Measurements from ENCODE around the gene PRKCQ. TPM values are rescaled to one million over a fixed set of nuclear protein-coding genes. Genes with fewer than 3 reads are reported as not detected.

The PRKCQ gene
- total and polyA plus RNA-seq, 2 of the 4 experiments (the other 2 are of a cell fraction): under 0.01 to 0.03 TPM

- in situ Hi-C loops (cut with MboI; ENCODE audit: low sequenced_read_pairs): no loop called here
- Histone ChIP-seq H3K18ac (ENCODE audit: low read depth, low read length) (no peak overlapping the region), H4K20me1 (ENCODE audit: insufficient read depth, low read length) (no peaks in the 10 kb centered on the region), H3K36me3 (ENCODE audit: control insufficient read depth, insufficient read depth, low read length) (no peaks in the 10 kb centered on the region), H3K9me1 (ENCODE audit: insufficient read depth, low read length) (no peaks in the 10 kb centered on the region), H2BK5ac (ENCODE audit: low read depth, low read length, poor library complexity, severe bottlenecking) (no peak overlapping the region), H3K9me3 (ENCODE audit: control insufficient read depth, insufficient read depth, low read length) (no peaks in the 10 kb centered on the region), H4K5ac (ENCODE audit: low read depth, low read length) (no peak overlapping the region), H2AK9ac (replicated peaks; ENCODE audit: low read depth, low read length, poor library complexity) (no peak overlapping the region), H3K27ac (ENCODE audit: insufficient read depth, low read length) (no peak overlapping the region), H3K79me1 (ENCODE audit: low read depth in 1 of 2, low read length in 2 of 2) (no peaks in the 10 kb centered on the region), H3K56ac (ENCODE audit: extremely low read depth, insufficient read depth, low read length) (no peak overlapping the region), H3K4me2 (ENCODE audit: low read depth, low read length) (no peak overlapping the region), H3K4me3 (ENCODE audit: insufficient read depth, low read depth, low read length) (no peak overlapping the region), H3K27me3 (ENCODE audit: control insufficient read depth, insufficient read depth, low read length) (no peaks in the 10 kb centered on the region), H3K23ac (ENCODE audit: low read depth, low read length) (no peak overlapping the region), H2AFZ (replicated peaks; ENCODE audit: low read length, poor library complexity) (no peak overlapping the region), H3K9ac (ENCODE audit: low read depth, low read length) (no peak overlapping the region), H2BK15ac (ENCODE audit: low read depth, low read length) (no peak overlapping the region), H4K8ac (ENCODE audit: low read depth in 2 of 2, low read length in 2 of 2) (no peak overlapping the region), H3K4ac (ENCODE audit: low read depth, low read length) (no peak overlapping the region), H4K91ac (ENCODE audit: insufficient read depth, low read depth, low read length) (no peak overlapping the region), H3K4me1 (ENCODE audit: control insufficient read depth, insufficient read depth, low read length) (no peaks in the 10 kb centered on the region), H2BK120ac (ENCODE audit: low read depth, low read length) (no peak overlapping the region), H2AK5ac (ENCODE audit: low read depth, low read length) (no peak overlapping the region), H3K14ac (replicated peaks; ENCODE audit: low read depth, low read length) (no peak overlapping the region), H2BK20ac (ENCODE audit: low read depth, low read length) (no peak overlapping the region)
- intact Hi-C loops (cut with micrococcal nuclease): no loop called here
- 34% methylated on average over 3 of the region's 15 CpGs; no CpG with 5 or more reads in 1 of the 2 experiments for WGBS, 2 experiments (ENCODE audit: extremely low coverage in 2 of 2, insufficient read length in 1 of 2)
- ATAC-seq (ENCODE audit: low read depth) (no peak), DNase-seq (no peak)
- CTCF ChIA-PET: interaction anchor here (0.6 kb wide), 1 partner anchor 56 kb away, joined by 3 read pairs; no protein-coding TSS in a partner anchor
- dilution Hi-C loops (cut with HindIII; ENCODE audit: low sequenced_read_pairs, unreplicated experiment): no loop called here
- POLR2A ChIA-PET (ENCODE audit: unreplicated experiment): no interaction called here
- no TSS peak for BruUV-seq (replicated peaks)
- TF ChIP-seq RFX5 (IDR thresholded peaks at IDR 0.05; ENCODE audit: low read depth, low read length) (no peak), RCOR1 (IDR thresholded peaks at IDR 0.05; ENCODE audit: insufficient replicate concordance, low read length) (no peak), POLR2A (IDR thresholded peaks at IDR 0.05; ENCODE audit: low read depth, low read length) (no peak), CTCF (conservative IDR thresholded peaks at IDR 0.05; ENCODE audit: low read depth, low read length) (no peak), FOS (IDR thresholded peaks at IDR 0.05; ENCODE audit: low read depth, low read length) (no peak), RAD21 (IDR thresholded peaks at IDR 0.05; ENCODE audit: low read length) (no peak), MXI1 (IDR thresholded peaks at IDR 0.05; ENCODE audit: borderline replicate concordance, low read depth, low read length) (no peak), ELK1 (IDR thresholded peaks at IDR 0.05; ENCODE audit: borderline replicate concordance, low read depth, low read length) (no peak), CHD1 (IDR thresholded peaks at IDR 0.05; ENCODE audit: low read depth, low read length) (no peak), MAFK (IDR thresholded peaks at IDR 0.05; ENCODE audit: low read depth, low read length) (no peak), NFE2L2 (IDR thresholded peaks at IDR 0.05; ENCODE audit: low read depth, low read length) (no peak), USF2 (IDR thresholded peaks at IDR 0.05; ENCODE audit: low read depth, low read length) (no peak), BHLHE40 (IDR thresholded peaks at IDR 0.05; ENCODE audit: low read depth, low read length) (no peak), MAZ (IDR thresholded peaks at IDR 0.05; ENCODE audit: borderline replicate concordance, low read depth, low read length) (no peak)
These were observed 23.4 kb upstream of the PRKCQ start for GRCh38 chr10:6603142-6604125.
